Frontal cortex (tissue), 4 donors: ENCODE data around the gene AHSG. TPM values are rescaled to one million over a fixed set of nuclear protein-coding genes. Genes with fewer than 3 reads are reported as not detected.

Experiments
- DNase-seq, 2 donors: peaks; one replicate each; pipeline ENCODE4 v3.0.0; 2012; ENCODE audit warnings: low spot score in 2 of 2
- FAIRE-seq: peaks from 2 replicates; lab custom pipeline; 2012; peaks lifted over from hg19 to GRCh38; lab: Jason Lieb, UNC
- total RNA-seq: library from RNA; depleted of rRNA; stranded (reverse); fragments of >200 nt; gene quantifications from one replicate; pipeline ENCODE4 v1.2.3, GENCODE V29; 2014
- donor health status: control.
- donor health status: control.
- donor health status: control.

AHSG gene
- total RNA-seq, 1 donor from 2014 or later = not detected

DNA sequence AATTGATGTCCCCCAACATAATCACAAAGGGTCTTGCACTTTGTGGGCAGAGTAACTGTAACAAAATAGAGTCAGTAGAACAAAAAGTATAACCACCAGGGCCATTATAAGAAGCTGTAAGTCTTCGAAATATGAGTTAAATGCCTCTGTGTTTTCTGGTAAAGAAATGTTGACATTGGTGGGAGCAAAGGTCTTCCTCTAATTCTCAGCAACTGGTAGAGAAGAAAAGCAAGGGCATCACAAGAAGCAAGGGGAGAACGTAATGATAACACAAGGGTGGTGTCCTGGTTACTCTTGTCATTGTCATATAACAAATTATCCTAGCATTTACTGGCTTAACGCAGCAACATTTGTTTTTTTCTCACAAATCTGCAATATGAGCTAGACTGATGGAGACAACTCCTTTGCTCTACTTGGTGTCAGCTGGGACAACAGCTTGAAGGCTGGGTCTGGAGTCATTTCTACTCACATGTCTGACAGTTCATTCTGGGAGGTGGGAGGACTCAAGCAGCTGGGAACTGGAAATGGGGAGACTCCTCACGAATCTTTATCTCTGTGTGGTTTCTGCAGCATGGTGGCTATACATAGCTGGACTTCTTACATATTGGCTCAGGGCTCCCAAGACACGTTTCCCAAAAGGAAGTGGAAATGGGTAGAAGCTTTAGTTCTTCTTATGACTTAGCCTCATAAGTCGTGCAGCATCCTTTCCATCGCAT lies 22.1 kb upstream of the AHSG start:
- DNase-seq = no peak

DNA sequence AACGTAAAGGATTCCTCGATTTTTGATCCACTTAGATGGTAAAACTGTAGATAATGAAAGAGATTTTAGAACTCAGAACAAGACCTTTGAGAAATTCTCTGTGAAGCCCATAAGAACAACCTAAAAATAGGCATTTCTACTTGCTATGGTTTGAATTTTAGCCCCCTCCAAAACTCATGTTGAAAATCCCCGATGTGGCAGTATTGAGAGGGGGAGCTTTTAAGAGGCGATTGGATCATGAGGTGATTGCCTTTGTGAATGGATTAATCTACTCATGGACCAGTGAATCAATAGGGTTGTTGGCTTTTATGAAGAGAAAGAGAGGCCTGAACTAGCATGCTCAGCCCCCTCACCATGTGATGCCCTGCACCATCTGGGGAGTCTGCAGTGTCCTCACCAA lies 20.2 kb upstream of the AHSG start:
- DNase-seq = no peak
- no peak for FAIRE-seq

More for the DNA sequence above, 22.1 kb upstream of the AHSG start:
- no peak for FAIRE-seq

DNA sequence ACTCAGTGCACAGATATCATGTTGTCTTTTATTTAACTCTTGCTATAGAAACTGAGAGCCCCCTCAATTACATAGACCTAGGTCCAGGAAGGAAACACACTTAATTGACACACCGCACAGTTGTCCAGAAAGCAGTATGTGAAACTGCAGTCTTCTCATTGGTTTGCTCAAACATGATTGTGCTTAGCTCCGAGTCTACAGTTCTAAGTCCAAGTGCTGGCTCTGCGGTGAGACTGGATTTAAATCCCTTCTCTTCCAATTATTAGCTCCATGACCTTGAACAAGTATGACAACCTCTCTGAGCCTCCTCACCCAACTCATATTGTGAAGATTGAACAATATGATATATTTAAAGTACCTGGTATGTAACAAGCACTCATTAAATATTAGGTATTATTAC lies 19.0 kb upstream of the AHSG start:
- no peak for DNase-seq
- no peak for FAIRE-seq

DNA sequence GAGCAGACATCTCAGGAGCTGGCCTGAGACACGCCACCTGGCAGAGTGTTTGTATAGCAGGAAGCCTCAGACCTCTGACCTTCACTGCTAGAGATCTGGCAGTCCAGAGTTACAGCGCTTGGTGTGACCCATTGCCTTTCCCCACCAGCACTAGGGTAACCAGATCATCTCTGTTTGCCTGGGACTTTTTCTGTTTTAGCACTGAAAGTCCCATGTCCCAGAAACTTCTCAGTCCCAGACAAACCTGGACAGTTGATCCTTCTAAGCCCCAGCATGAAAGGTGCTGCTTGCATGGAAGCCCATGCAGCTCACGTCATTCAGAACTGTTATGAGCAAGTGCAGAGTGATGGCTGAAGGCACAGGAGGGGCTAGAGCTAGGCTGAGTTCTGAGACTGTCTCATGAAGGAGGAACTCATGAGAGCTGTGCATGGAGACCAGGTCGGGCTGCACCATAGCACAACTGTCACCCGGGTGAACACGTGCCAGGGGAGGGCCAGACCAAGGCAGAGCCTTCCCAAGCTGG lies 18.2 kb upstream of the AHSG start:
- no peak for DNase-seq
- FAIRE-seq = no peak

DNA sequence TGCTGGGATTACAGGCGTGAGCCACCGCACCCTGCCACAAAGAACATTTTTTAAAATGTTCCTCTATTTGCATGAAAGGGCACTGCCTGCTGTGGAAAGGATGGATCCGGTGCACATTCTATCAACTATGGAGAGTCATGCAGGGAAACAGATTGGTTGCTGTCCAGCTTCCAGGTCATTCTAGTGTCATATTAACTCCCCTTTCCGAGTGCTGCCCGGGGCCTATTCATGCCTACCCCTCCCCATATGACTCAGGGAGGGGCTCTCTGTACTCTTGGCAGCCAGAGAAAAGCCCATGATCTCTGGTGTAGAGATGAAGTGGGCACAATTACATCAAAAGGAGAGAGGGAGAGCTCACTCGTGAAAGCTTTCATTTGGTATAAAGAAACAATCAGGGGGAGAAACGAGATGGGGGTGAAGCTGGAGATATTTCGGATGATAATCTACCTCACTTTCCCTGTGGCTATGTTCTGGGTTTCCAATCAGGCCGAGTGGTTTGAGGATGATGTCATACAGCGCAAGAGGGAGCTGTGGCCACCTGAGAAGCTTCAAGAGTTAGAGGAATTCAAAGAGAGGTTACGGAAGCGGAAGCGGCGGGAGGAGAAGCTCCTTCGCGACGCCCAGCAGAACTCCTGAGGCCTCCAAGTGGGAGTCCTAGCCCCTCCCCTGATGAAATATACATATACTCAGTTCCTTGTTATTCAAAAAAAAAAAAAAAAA lies 16.1 kb upstream of the AHSG start:
- no peak for FAIRE-seq
- no peak for DNase-seq

DNA sequence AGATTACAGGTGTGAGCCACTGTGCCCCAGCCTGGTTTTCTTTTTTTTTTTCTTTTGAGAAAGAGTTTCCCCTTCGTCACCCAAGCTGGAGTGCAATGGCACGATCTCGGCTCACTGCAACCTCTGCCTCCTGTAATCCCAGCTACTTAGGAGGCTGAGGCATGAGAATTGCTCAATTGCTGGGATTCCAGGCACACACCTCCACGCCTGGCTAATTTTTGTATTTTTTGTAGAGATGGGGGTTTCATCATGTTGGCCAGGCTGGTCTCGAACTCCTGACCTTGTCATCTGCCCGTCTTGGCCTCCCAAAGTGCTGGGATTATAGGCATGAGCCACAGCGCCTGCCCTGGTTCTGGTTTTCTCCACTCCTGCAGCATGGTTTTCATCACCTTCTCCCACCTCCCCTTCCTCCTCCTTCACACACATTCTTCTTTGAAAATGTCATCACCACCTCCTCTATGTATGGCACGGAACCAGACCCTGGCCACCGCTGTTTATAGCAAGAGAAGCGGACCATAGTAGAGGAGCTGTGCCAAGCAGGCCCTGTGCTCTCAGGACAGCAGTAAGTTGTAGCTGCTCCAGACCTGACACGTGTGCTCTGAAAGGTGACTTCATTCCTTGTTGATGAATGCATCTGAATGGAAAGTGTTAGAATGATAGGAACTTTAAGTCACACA lies 14.6 kb upstream of the AHSG start:
- FAIRE-seq = no peak
- DNase-seq = no peak

DNA sequence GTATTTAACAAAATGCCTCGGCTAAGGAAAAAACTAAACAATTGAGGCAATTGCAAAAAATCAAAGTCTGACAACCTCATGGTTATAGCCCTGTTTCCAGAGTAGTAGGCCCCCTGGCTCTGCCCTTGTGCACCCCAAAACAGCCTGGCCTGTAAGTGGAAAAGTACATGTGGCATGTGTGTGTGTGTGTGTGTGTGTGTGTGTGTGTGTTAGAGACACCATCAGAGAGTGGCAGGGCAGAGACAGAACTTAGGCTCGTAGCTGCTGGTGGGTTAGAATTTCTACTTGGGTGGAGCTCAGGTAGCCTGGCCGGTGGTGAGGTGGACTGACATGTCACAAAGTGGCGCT lies 14.1 kb upstream of the AHSG start:
- DNase-seq (no peak), FAIRE-seq (no peak)

DNA sequence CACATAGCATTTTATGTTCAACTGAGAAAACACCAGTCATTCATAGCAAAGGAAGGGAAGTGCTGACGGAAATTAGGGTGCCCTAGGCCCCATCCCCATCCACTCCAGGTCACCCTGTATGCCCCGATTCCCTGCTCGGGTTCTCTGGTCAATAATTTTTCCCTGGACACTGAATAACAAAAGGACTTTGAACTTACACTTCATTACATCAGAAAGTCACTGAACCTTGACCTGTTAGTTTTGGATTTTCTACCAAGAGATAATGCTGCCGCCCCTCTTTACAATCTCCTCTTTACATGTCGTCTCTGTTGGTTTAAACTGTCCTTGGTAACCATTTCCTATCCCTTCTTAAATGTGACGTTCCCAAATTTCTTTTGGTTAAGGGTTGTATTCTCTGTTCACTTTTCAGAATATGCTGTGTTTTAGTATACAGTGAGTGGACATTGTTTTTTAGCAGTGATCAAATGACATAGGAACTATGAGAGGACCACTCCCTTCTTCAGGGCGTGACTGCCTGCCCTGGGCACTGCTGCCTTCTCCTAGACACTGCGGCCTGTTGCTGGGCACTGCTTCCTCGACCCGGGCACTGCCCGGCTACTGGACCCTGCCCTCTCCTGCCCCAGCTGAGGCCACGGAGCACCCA lies 13.6 kb upstream of the AHSG start:
- DNase-seq (no peak), FAIRE-seq (no peak)

DNA sequence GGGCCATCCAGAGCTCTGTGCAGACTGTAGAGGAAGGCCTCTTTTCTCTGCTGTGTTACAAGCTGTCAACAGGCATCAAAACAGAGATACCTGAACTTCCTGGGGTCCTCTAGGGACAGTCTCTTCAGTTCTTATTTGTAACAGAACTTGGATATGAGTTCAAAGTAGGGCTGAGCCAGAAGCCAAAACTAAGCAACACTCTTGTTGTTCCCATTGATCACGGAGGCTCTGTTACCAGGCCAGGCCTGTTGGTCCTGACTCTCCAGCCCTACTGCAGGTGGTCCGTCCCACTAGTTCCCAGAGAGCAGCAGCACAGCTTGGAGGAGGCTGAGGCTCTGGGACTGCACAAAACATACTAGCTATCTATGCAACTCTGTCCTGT lies 13.1 kb upstream of the AHSG start:
- no peak for DNase-seq
- no peak for FAIRE-seq

DNA sequence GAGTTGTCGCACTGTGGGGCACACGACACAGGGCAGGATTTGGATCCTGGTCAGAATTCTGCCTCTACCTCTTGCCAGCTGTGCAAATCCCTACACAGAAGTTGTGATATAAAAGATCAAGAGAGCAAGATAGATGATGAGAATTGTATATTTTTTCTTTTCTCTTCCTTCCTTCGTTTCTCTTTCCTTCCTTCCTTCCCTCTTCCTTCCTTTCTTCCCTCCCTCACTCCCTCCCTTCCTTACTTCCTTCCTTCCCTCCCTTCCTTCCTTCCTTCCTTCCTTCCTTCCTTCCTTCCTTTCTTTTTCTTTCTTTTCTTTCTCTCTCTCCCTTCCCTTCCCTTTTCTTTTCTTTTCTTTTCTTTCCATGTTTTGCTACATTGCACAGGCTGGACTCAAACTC lies 12.0 kb upstream of the AHSG start:
- FAIRE-seq (no peak), DNase-seq (no peak)

DNA sequence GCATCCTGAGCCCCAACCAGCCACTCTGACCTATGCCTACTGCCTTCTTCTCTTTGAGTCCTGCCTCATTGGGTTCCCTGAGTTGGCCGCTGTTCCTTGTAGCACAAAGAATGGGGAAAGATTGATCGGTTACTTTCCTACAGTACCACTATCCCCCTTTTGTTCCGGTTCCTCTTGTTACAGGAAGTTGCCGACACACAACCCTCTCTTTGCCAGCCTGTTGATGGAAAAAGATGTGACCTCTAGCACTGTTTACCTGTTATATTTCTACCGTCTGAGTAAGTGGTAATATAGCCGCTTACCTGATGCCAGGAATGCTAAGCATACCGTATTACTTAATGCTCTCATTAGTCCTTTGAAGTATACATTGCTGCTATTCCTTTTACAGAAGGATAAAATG lies 9.7 kb upstream of the AHSG start:
- DNase-seq (no peak), FAIRE-seq (no peak)

DNA sequence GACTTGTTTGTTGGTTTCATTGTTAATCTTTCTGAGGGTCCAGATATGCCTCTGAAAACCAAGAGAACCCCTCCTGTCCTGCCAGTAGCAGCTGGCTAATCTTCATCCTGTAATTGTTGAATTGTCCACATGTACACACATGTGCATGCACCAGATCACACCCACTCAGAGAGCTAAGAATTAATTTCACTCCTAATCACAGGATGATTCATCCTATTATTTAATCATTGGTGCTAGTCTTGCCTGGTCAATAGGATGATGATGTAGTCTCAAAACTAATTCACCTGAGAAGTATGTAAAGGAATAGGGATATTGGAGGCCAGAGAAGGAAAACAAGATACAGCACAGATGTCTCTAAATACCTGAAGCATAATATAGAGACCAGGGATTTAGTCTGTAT lies 7.8 kb upstream of the AHSG start:
- DNase-seq (no peak), FAIRE-seq (no peak)

DNA sequence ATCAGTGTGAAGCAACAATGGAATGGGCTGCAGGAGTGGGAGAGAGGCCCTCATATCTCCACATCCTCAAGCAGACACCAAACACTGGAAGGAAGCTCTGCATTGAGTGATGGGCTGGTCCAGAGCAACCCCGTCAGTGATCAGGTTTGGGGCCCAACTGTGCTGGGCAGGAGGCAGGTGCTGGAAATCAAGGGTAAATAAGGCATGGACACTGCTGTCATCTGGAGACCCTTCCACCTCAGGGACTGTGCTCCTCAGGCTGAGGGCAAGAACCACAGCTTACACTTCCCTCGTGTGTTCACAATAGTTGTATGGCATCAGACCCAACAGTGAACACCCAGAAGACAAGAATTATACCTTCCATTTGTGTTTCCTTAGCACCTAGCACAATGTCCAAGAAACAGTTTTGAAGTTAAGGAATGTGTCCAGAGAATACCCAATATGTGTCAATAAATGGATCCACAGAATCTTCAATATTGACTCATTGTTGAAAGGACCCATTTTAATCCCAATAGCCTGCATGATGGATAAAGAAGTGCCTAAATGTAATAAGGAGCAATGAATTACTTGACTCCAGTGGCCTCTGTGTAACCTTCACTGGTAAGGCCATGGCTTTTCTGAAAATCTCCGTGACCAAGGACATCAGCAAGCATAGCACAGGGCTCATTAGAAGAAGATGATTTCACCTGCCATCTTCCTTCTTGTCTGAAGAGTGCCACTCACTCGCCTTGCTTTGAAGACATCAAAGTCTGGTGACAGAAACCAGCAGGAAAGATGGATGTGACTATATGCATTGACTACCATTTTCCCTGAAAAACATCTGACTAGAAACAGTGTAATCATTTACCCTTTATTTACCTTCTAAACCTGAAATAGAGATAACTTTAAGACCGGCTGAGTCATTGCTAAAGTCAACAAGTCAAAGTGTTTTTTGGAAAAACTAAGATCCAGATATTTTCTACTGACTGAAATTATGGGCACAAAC lies 7.0 kb upstream of the AHSG start:
- no peak for FAIRE-seq

DNA sequence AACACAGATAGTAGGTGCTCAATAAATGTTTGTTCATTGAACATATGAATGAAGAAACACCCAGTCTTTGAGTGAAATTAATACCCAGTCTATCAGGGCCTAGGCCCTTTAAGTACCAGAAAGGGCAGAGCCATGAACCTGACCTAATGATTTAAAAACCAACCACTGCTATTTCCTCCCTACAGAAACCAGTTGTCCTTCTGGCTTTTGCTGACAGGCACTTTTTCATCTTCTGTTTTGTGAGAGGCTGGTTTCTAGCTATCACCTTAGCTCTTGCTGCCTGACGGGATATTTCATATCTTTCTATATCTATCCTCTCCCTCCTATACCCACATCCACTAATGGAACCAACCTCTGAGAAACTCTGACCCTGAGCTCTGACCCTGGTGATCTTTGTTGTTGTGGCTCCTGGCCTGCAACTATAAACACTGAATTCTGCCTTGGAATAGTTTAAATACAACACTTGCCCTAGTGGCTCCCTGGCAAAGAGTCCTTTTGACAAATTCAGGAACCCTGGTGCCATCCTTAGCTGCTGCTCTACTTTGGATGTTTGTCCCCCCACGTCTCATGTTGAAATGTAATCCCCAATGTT lies 4.1 kb upstream of the AHSG start:
- no peak for FAIRE-seq
- DNase-seq = no peak

More for the DNA sequence above, 7.0 kb upstream of the AHSG start:
- DNase-seq = no peak

DNA sequence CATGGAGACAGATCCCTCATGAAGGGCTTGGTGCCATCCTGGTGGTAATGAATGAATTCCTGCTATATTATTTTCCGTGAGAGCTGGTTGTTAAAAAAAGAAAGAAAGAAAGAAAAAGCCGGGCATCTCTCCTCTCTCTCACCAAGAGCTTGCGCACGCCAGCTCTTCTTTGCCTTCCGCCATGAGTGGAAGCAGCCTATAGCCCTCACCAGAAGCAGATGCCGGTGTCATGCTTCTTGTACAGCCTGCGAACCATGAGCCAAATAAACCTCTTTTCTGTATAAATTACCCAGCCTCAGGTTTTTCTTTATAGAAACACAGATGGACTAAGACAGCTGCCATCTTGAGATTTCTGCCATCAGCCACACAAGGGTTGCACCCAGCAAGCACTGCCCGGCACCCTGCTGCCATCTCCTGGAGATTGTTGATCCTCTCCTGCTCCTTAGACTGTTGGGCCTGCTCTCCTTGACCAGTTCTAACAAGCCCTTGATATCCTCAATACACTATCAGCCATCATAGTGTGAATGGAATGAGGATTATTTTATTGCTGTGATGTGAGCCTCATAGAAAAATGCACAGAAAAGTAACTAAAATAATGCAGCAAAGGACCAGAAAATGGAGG lies 3.5 kb upstream of the AHSG start:
- FAIRE-seq (no peak), DNase-seq (no peak)

DNA sequence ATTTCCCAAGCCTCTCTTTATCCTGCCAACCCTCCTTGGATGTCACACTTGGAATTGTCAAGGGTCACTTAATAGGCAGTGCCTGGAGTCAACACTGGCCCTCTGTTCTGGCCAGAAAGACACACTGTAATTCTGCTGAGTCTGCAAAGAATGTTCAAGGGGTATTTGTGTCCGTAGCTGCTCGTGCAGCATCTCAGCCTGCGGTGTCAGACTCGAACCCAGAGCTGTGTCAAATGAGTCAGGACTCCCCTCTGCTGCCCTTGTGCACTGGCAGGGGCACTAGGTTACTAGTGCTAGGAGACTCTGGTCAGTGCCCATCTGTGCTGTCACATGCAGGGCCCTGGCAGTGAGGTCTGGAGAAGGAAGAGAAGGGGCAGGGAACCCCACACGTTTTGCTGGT lies 795 bp upstream of the AHSG start:
- FAIRE-seq (no peak), DNase-seq (no peak)

DNA sequence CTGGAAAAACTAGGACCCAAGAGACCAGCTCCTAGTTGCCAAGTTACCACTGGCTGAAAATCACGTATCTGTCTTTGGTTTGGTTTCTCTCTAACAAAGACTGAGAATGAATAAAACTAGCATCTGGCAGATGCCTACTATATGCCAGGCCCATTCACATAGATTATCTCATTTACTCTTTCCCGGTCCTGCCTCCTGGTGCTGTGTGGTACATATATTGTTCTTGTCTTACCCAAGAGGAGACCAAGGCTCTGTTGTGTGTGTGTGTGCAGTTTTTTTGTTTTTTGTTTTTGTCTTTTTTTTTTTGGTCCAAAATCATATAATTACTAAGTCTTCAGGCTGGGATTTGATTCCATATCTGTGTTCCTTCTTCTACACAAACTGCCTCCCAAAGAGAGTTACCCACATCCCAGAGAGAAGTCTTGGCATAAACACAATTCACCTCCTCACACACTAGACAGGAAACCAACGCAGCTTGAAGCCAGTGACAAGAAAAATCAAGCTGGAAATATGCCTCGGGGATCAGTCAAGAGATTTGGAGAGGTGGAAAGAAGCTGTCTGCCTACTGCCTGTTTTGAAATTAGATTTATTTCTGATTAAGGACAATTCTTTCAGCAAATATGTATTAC lies 891 bp downstream of the AHSG start:
- FAIRE-seq (no peak), DNase-seq (no peak)

DNA sequence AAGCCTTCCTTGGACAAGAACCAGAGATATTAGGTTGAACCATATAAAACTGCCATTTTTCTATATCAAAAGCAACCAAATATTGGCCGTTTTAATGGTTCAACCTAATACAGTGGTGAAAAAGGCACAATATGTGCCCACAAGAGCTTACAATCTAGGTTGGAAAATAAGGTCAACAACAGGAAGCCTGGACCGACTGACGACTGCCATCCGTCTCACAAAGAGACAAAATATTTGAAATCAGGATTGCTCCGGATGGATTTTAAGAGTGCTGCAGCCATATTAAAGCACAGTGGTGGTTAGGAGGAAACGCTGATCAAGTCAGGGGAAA lies 1.4 kb downstream of the AHSG start:
- FAIRE-seq (no peak), DNase-seq (no peak)
